ENCODE results near the gene SSRP1. TPM values are rescaled to one million over a fixed set of nuclear protein-coding genes. Genes with fewer than 3 reads are reported as not detected.
A peak's percentile ranks its signal among the peaks of the same experiment; 100 is the strongest.

The SSRP1 gene
- total RNA-seq, 4 donors from 2014 or later: 76.6 to 155 (median 137) TPM

DNA sequence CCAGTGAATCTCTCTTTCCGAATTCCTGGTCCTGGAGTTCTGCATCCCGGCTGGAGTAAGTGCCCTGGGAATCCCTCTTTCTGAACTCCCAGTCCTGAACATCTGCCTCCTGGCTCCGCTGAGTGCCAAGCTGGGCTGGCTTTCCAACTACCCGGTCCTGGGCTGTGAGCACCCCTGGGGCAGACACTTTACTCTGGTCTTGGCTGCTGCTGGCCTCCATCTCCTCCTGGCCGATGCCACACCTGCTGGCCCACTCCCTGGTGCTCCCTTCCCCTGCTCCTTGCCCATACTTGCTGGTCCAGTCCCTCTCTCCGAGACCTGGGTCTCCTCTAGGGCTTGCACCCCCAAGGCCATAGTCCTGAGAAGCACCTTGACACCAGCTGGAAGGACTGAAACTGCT, 25.6 kb downstream of the SSRP1 start:
- in situ Hi-C loops (cut with MboI; ENCODE audit: low sequenced_read_pairs in 4 of 4) (no loop called here), intact Hi-C loops (cut with DNase I; ENCODE audit: low total_unique reads) (no loop called here)
- H3K4me1 ChIP-seq: peaks cover 74% of the 10 kb centered on the region in 2 donors
- peak overlapping the region; percentile 92 to 99 (median 98) for H3K27ac ChIP-seq
- H3K36me3 ChIP-seq: peaks cover 0 to 53% of the 10 kb centered on the region in 2 donors
- TF ChIP-seq, protein P1, sequence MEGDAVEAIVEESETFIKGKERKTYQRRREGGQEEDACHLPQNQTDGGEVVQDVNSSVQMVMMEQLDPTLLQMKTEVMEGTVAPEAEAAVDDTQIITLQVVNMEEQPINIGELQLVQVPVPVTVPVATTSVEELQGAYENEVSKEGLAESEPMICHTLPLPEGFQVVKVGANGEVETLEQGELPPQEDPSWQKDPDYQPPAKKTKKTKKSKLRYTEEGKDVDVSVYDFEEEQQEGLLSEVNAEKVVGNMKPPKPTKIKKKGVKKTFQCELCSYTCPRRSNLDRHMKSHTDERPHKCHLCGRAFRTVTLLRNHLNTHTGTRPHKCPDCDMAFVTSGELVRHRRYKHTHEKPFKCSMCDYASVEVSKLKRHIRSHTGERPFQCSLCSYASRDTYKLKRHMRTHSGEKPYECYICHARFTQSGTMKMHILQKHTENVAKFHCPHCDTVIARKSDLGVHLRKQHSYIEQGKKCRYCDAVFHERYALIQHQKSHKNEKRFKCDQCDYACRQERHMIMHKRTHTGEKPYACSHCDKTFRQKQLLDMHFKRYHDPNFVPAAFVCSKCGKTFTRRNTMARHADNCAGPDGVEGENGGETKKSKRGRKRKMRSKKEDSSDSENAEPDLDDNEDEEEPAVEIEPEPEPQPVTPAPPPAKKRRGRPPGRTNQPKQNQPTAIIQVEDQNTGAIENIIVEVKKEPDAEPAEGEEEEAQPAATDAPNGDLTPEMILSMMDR (IDR thresholded peaks at IDR 0.05 in 4 of 5, conservative IDR thresholded peaks at IDR 0.05 in 1 of 5): no peak
- TF ChIP-seq POLR2A (IDR thresholded peaks at IDR 0.05): no peak
- DNase-seq (peak in 1 of 2 donors; percentile 61), ATAC-seq (no peak)
- no peaks in the 10 kb centered on the region for H3K27me3 ChIP-seq
- H3K4me3 ChIP-seq: peak overlapping the region; percentile 52 to 82 (median 66)
- H3K9me3 ChIP-seq: no peaks in the 10 kb centered on the region

DNA sequence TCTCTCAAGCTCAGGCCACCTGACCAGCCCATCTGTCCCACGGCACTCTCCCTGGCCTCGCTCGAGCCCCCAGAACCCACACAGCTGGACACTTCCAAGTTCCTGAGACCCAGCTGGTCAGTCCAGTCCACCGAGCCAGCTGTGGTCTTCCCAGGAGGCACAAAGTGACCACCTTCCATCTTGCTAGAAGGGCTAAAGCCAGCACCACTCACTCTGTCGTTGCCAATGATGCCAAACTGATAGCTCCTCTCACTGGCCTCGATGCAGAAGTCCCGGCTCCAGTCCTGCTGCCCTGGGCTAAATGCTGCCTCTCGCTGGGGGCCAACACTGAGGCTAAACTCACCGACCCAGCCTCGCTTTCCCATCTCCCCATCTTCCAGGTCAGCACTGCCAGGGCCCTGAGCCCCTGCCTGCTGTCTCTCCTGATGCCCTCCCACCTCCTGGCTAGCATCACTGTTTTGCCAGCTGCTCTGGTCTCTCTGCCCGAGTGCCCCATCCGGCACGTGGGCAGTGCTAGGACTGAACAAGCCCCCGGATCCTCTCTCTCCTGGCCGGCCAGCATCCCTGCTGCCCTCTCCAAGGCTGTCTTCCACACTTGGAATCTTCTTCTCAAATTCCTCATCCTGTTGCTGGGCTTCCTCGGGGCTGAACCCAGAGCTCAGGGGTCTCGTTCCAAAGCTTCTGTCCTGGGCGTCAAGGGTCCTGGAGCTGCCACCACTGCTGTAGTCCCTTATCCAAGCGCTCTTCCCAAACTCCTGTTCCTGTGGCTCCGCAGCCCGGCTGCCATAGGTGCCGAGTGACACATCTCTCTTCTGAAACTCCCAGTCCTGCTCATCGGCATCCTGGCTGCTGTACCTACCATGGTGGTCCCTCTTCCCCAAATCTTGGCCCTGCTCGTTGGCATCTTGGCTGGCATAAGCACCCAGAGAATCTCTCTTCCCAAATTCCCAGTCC, 26.3 kb downstream of the SSRP1 start:
- H3K27ac ChIP-seq: peak overlapping the region; percentile 92 to 99 (median 98)
- no peak for ATAC-seq

DNA sequence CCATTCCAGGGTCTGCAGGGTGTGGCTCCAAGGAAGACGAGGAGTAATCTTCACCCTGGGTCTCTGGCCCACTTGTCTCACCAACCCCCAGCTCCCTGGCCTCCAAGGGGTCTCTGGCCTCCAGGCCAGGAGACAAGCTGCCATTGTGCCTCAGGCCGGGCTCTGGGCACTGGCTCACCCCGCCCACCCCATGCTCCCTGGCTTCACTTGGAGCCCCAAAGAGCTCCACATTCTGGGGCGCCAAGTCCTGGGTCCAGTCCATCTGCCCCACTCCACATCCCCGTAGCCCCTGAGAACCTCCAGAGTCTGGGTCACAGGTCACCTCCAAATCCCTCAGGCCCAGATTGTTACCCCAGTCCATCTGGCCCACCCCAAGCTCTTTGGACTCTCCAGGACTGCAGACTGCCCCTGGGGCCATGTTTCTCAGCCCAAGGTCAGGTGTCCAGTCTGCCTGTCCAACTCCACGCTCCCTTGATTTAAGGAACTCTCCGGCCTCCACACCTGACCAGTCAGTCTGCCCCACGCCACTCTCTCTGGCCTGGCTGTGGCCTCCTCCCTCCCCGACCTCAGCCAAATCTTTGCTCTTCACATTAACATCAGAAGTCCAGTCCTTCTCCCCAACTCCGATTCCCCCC, 27.1 kb downstream of the SSRP1 start:
- TF ChIP-seq, protein P1 (IDR thresholded peaks at IDR 0.05 in 4 of 5, conservative IDR thresholded peaks at IDR 0.05 in 1 of 5): no peak
- TF ChIP-seq POLR2A (IDR thresholded peaks at IDR 0.05): no peak
- intact Hi-C loops (cut with DNase I; ENCODE audit: low total_unique reads): no loop called here
- H3K36me3 ChIP-seq: peaks cover 0 to 43% of the 10 kb centered on the region in 2 donors
- ATAC-seq: no peak
- peak overlapping the region; percentile 92 to 99 (median 98) for H3K27ac ChIP-seq
- peak in 1 of 2 donors; percentile 28 for DNase-seq
- peaks cover 84 to 87% of the 10 kb centered on the region in 2 donors for H3K4me1 ChIP-seq
- no peaks in the 10 kb centered on the region for H3K9me3 ChIP-seq
- in situ Hi-C loops (cut with MboI; ENCODE audit: low sequenced_read_pairs in 4 of 4): no loop called here
- peak overlapping the region; percentile 33 to 82 (median 58) for H3K4me3 ChIP-seq
- H3K27me3 ChIP-seq: no peaks in the 10 kb centered on the region

More for the DNA sequence above, 26.3 kb downstream of the SSRP1 start:
- in situ Hi-C loops (cut with MboI; ENCODE audit: low sequenced_read_pairs in 4 of 4) (no loop called here), intact Hi-C loops (cut with DNase I; ENCODE audit: low total_unique reads) (no loop called here)
- no peak for DNase-seq
- no peaks in the 10 kb centered on the region for H3K9me3 ChIP-seq
- peaks cover 80 to 82% of the 10 kb centered on the region in 2 donors for H3K4me1 ChIP-seq
- TF ChIP-seq POLR2A (IDR thresholded peaks at IDR 0.05): no peak
- TF ChIP-seq, protein P1 (IDR thresholded peaks at IDR 0.05 in 4 of 5, conservative IDR thresholded peaks at IDR 0.05 in 1 of 5): no peak
- H3K4me3 ChIP-seq: peak overlapping the region; percentile 52 to 82 (median 66)
- H3K27me3 ChIP-seq: no peaks in the 10 kb centered on the region
- peaks cover 0 to 49% of the 10 kb centered on the region in 2 donors for H3K36me3 ChIP-seq

DNA sequence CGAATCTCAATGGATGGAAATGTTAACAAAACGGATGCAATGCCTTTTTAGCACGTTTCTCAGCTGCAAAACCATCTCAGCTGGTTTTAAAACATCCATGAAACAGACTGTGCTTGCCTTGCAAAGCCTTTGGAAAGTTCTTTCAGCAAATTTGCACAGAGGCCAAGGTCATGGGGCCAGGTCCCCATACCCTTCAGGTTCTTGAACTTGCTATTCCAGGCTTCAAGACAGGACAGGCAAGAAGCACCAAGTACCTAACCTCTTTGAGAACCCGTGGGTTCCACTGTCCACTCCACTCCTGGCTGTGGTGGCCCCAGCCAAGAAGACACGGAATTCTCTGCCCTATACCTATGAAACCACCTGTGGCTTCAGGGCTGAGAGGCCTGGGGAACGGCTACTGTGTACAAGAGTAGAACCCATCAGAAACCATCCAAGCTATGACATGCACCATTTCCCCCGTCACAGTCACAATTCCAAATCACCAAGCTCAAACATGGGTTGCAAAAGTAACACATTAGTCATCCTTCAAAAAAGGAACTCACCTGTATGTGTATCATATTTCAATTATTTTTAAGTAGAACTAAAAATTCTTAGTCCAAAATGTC, 27.9 kb downstream of the SSRP1 start:
- H3K4me3 ChIP-seq: peak overlapping the region; percentile 33 to 82 (median 58)
- peaks cover 0 to 43% of the 10 kb centered on the region in 2 donors for H3K36me3 ChIP-seq
- in situ Hi-C loops (cut with MboI; ENCODE audit: low sequenced_read_pairs in 4 of 4): no loop called here
- DNase-seq (peak in 1 of 2 donors; percentile 16), ATAC-seq (no peak)
- no peaks in the 10 kb centered on the region for H3K27me3 ChIP-seq
- H3K4me1 ChIP-seq: peaks cover 81 to 83% of the 10 kb centered on the region in 2 donors
- H3K9me3 ChIP-seq: no peaks in the 10 kb centered on the region
- TF ChIP-seq, protein P1 (IDR thresholded peaks at IDR 0.05 in 4 of 5, conservative IDR thresholded peaks at IDR 0.05 in 1 of 5): no peak
- TF ChIP-seq POLR2A (IDR thresholded peaks at IDR 0.05): no peak
- intact Hi-C loops (cut with DNase I; ENCODE audit: low total_unique reads): no loop called here
- peak overlapping the region; percentile 92 to 99 (median 98) for H3K27ac ChIP-seq

Data from gastrocnemius medialis (tissue), 4 donors.